HG03103 (cell line): ENCODE measurements around the gene DMWD.

Experiments
- ATAC-seq: cut with Tn5 transposase; IDR thresholded peaks from one replicate; pipeline ENCODE4 v1.9.1; 2021; ENCODE audit warnings: low read depth; ENCODE audit not compliant: unreplicated experiment

The DMWD gene

DNA sequence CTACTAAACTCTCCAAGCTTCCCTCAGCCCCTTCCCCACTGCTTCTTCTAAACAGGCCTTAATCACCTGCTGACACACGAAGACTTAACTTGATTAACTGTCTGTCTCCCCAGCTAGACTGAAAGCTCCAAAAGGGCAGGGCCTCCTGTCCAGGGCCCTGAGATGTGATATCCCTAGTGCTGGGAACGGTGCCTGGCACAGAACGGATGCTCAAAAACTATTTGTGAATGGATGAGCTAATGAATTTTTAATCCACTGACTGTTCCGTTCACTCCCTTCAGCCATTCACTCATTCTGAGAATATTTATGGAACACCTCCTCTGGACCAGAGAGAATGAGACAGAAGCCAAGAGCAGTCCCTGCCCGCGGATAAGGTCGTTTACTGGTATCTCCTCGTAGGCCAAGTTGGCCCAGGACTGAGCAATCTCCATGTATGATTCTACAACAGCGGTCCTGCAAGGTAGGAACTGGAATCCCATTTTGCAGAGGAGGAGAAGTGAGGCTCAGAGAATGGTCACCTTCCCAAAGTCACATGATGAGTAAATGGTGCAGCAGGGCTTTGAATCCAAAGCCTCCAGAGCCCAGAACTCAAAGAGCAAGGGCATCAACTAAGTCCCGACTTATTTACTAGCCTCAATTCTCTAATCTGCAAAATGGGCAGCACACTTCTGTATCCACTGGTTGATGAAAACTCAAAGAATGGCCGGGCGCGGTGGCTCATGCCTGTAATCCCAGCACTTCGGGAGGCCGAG, 3.4 kb downstream of the DMWD start:
- ATAC-seq = no peak

DNA sequence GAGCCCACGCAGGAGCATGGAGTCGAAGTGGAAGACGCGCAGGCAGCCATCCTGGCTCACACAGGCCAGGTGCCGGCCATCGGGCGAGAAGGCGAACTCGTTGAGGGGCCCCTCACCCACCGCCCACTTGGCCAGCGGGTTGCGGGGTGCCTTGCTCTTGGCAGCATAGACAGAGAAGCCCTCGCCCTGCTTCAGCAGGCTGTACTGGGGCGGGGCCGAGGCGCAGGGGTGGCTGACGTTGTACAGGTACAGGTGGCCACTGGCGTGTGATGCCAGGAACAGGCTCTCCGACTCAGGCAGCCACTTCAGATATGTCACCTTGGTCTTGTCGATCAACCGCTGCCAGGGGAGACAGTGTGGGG, 6.1 kb downstream of the DMWD start:
- ATAC-seq = no peak

DNA sequence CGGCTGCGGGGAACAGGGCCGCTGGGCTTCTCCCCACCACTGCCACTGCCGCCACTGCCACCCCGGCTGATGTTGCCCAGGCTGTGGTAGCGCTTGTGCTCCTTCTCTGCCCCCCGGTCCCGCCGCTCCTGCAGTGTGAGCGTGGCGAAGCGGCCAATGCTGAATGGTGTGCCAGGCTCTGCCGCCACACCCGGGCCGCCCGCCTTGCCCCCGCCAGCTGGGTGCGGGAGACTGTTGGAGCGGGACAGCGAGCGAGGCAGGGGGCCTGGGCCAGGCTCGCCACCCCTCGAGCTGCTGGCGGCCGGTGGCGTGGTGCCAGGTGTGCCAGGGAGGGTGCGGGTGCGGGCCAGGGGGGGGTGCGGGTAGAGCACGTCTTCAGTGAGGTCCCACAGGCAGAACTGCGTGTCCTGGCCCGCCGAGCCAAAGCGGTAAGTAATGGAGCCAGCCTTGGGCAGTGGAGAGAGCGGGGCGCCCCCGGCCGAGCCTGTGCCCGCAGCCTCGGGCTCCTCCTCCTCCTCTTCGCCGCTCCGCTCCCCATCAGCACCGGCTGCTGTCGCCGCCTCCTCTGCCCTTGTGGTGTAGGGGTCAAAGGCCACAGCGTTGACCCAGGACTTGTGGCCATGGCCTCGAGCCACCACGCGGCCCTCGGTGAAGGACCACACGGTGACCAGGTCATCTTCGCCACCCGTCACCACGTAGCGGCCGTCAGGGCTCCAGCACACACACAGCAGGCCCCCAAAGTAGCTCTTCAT, 6.7 kb downstream of the DMWD start:
- ATAC-seq = no peak

DNA sequence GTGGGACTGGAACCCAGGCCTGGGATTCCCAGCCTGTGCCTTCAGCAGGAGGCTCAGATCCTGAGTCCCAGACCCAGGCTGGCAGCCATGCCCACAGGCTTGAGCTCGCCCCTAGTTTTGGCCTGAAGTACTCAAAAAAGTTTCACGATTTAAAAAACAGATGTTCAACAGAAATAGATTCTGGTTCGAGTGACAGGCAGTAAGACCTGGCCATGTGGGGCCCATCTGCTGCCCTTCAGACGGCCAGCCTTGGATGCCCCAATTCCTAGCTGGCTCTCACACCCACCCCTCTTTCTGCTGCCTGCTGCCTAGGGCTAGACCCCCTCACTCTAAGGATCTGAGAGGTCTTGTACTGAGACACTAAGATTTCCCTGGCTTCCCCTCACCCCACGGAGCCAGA, 7.5 kb downstream of the DMWD start:
- ATAC-seq = no peak

DNA sequence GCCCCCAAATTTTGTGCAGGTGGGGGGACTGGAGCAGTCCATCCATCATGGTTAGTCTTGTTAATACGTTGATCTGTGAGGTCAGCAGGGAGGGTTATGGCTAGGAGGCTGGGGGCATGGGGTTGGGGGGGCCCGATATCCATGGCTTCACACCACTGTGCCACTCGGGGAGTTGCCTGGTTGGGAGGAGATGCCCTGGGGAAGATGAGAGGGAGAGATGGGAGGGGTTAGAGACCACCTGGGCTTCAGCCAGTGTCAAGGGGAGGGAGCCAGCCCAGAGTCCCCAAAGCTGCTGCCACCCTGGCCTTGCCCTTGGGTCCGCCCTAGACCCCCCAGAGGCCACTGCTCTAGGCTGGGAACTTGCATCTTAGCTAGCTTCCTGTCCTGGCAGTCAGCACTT, 8.5 kb downstream of the DMWD start:
- ATAC-seq = no peak

DNA sequence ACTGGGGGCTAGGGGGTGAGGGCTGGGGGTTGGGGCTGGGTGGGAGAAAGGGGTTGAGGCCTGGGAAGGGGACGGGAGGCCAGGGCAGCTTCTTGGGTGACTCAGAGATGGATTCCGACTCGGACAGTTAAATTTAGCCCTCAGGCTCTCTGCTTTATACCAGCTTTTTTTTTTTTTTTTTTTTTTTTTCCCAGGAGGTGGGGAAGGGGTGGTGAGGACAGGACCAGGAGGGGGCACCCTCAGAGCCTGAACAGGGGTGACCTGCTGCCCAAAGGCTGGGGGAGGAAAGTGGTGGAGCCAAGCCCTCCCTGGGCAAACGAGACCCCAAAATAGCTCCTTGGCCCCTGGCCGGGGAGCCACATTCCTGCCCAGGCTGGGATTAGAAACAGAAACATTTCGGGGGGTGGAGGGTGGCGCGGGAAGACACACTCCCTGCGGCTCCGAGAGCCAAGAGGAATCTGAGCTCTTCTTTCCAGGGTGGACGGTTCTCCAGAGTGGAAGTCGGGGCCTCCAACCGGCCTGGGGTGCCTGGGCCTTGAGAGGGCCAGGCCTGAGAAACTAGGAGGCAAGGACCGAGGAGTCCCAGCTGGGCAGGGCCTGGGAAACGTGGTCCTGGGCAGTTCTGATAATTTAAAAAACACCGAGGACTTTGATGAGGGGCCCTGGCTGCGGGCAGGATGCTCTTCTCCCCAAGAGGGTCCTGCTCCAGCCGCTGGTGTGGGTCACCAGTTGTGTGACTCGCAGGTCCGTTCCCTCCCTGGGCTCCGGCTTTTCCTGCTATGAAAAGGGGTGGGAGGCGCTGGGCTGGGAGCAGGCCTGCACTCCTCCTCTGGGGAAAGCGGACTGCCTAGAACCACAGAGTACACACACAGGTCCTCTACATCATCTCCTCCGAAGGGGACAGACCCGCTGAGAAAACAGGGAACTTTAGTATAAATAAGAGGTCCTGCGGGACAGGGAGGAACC, 9.5 kb downstream of the DMWD start:
- ATAC-seq = no peak

DNA sequence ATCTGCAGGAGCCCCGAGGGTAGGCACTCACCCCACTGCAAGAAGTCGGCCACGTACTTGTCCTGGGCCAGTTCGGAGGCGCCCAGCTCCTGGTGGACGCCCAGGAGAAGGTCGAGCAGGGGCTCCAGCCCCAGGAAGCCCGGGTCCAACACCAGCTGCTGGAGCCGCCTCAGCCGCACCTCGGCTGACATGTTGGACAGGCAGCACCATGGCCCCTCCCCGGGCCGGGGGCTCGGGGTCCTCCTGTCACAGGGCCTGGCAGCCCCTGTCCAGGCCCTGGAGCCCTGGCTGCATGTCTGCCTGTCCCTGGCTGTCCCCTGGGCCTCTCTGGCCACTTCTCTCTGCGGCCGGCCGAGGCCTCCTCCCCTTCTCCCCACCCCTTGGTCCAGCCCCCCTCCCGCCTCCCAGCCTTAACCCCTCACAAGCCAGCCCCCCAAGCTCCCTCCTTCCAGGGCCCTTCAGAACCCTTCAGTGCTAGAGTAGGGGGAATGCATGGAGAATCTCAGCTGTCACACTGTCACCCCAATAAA, 10.4 kb downstream of the DMWD start, which contains the start of gene DMPK:
TSS of gene DMPK (minus strand) at position 329 of the 530 bp plus-strand sequence. CDS start at position 191, 138 bp downstream.
- ATAC-seq = no peak

DNA sequence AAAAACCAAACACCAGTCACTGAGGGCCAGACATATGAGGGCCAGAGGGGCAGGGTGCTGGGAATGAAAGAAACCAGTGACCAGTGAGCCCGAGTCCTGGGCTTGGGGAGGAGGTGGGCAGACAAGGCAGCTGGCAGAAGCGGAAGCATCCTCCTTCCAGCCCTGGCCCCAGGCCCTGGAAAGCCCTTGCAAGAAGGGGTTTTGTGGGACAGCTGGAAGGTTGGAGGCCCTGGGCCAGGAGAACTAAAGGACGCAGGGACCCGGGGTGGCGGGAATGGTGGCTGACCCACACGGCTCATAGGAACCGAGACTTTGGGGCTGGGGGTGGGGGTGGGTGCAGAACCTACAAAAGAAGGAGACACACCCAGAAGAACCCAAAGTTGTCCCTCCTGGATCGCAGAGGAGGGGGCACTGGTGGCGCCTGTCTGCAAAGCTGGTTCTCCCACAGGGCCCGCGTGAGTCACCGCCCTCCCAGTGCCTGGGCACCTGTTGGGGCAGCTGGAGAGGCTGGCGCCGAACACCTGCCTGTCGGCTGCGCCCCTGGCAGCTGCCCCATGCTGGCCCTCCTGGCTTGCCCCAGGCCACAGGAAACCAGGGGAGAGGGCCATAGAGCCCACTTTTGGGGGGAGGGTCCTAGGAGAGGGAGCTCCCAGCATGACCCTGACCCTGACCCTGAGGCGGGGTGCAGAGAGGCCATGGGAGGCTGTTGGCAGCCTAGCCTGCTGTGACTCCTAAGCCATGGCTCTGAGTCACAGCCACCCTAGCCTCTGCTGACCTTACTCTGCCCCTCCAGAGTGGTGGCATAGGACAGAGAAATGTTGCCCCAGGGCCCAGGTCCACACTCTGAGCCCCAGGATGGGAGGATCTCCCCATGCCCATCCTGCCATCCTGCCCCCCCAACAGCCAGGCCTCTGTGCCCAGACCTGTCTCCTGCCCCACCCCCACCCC, 11.2 kb downstream of the DMWD start:
- ATAC-seq = no peak

DNA sequence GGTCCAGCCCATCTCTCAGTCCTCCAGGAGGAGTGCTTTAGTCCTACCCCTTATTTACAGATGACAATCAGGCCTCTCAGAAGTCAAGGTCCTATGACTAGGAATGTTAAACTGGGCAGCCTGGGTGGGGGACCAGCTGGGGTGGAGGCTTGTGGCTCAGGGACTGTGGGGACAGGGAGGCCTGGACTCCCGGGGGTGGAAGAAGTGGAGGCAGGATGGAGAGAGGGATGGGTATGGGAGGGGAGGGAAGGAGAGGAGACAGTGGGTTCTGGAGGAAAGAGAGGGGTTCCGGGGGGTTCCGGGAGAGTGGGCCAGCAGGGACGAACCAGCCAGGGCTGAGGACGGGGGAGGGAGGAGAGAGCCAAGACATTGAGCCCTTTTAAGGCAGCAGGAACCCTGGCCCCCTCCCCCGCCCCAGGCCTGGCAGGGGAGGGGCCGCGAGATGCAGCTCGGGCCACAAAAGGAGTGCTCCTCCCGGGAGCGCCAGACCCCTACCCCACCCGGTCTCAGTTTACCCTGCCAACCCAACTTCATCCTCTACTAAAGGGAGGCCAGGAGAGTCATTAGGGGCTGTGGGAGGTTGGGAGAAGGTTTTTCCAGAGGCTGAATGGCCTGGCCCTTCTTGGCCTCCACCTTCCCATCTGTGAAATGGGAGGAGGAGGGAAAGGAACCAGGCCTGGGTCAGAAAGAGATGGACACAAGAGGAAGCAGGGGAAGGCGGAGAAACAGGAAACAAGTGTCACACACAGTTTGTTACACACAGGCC, 12.0 kb downstream of the DMWD start:
- ATAC-seq = no peak

DNA sequence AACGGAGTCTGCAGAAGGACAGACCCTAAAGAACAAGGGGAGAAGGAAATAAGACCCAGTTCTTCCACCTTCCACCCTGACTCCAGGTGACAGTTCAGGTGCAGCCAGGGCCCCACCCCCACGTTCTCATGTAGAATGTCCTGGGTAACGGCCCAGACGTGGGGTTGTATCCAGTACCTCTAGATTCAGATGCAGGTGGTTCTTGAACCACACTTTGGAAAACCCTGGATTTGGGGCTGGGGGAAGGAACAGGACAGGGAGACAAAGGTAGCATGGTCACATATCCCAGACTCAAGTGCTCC, 12.5 kb downstream of the DMWD start:
- no peak for ATAC-seq

DNA sequence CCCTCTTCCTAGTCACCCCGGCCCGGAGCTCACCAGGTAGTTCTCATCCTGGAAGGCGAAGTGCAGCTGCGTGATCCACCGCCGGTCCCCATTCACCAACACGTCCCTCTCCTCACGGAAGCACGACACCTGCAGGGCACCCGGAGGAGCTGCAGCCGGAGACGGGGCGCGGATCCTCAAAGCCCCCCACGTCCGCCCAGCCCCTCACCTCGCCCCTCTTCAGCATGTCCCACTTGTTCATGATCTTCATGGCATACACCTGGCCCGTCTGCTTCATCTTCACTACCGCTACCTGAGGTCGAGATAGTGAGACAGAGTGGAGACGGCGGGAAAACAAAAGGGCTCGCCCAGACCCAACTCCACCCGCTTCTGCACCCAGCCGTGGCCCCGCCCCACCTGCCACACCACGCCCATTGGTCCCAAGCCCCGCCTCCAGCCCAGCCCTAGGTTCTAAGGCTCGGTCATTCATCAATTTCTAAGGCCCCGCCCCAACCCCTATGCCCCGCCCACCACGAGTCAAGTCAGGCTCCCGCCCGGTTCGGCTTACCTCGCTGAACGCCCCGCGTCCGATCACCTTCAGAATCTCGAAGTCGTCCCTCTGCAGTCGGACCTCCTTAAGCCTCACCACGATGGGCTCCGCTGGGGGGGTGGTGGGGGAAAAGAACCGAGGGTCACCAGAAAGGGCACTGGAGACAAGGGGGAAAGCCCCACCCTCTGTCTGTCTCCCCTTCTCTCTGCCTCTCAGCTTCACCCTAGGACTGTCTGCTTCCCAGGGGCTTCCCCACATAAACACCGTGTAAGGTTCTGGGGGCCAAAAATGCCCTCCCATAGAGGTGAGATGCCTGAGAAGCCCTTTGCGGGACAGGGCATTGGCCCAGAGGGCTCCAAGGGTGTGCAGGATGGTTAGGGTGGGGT, 13.2 kb downstream of the DMWD start:
- peak; percentile 67 for ATAC-seq

DNA sequence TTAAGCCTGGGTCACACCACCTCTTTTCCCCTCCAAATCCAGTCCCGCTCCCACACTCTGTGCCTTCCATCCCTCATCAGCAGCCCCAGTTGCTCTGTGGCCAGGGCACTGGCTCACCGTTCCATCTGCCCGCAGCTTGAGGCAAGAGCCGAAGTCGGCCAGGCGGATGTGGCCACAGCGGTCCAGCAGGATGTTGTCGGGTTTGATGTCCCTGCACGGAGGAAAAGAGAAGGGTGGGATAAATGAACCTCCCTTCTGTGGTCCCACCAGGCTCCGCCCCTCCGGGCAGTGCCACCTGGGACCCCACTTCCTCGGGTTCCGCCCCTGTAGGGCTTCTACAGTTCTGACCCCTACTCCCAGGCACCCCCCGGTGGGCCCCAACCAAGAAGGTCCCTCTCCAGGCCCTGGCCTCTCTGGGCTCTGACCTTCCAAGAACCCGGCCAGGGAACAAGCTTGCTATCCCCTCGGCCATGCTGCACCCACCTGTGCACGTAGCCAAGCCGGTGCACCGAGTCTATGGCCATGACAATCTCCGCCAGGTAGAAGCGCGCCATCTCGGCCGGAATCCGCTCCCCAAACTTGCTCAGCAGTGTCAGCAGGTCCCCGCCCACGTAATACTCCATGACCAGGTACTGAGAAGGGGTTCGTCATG, 14.5 kb downstream of the DMWD start:
- ATAC-seq = no peak

DNA sequence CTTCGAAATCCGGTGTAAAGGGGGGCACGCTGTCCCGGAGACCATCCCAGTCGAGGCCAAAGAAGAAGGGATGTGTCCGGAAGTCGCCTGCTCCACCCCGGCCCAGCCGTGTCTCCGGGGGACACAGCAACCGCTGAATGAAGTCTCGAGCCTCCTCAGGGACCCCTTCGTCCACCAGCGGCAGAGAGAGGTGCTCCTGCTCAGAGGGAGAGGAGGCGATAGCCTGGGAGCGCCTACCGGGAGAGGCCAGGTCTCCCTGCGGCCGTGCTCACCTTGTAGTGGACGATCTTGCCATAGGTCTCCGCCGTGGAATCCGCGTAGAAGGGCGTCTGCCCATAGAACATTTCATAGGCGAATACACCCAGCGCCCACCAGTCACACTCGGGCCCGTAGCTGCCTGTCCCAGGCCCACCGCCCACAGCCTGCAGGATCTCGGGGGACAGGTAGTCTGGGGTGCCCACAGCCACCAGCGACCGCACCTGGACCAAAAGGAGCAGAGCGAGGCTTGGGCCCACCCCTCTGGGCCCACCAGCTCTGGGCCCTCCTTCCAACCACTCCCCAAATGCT, 15.2 kb downstream of the DMWD start:
- ATAC-seq = no peak

DNA sequence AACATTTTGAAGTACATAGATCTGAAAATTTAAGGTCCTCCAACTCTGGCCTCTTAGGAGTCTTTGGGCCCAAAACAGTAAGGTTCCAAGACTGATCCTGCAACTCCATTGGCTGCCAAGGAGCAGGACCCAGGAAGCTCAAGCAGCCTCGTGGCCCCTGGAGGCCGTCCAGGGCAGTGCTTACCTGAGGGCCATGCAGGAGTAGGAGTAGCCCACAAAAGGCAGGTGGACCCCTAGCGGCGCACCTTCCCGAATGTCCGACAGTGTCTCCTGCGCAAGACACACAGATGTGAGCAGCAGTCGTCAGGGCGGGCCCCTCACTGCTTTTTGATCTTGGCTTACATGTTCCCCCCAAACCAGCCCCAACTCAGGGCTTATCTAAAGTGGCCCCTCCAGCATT, 17.9 kb downstream of the DMWD start:
- ATAC-seq = no peak

DNA sequence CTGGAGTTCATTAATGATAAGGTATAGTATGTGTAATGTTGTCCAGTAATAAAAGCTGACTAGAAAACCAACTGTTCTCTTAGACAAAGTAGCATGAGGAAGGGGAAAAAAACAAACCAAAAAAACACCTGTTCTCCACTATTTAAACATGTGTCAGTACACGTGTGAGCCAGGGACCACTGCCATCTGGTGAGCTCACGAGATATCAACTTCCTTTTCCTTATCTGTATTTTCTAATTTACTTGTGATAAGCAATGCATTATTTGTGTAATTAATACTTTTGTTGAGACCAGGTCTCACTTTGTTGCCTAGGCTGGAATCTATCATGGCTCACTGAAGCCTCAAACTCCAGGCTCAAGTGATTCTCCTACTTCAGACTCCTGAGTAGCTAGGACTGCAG, 19.3 kb downstream of the DMWD start:
- no peak for ATAC-seq

DNA sequence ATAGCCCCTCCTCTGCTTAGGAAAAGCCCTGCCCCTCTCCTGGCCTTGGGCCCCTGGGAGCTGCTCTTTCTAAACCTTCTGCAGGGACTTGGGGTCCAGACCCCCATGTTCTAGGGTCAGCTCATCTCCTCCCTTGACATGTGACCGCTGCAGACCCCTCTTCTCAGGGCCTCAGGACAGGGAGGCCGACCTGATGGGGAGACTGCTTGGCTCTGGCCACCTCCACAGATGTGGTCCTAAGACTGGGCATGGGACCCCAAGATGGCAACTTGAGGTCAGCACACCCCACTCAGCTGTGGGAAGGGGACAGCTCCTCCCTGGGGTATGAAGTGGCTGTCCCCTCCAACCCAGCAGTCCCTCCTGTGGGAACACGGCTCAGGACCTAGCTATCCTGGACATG, 19.7 kb downstream of the DMWD start:
- no peak for ATAC-seq

DNA sequence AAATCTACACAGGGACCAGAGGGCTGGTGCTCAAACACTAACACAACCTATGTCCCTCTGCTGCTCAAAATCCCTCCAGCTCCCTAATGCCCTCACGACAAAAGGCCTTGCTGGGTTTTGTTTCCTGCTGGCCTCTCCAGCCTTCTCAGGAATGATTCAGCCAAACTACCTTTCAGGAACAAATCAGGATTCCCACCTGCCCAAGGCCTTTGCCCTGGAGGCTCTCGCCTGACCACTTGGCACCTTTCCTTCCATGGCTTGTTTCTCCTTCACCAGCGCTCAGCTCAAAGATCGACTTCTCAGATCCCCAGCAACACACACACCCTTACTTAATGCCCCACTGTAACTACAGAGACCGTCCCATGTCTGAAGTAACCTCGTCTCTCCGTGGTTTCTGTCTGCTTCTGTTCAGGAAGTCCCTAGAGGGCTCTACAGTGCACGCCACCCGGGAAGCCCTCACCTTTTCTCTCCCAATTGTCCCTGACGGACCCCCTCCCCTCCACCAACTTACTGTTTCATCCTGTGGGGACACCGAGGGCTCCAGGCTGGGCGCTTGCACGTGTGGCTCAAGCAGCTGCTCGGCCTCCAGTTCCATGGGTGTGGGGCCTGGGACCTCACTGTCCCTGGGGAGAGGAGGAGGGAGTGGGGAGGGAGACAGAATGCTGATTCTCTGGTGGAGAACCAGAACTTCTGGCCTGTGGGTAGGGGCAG, 20.4 kb downstream of the DMWD start:
- ATAC-seq = no peak
